Neuronal stem cell (in vitro differentiated cells): ENCODE measurements around the gene RHOXF1.
"Not testable (repeated sequence)": the region's sequence is repeated elsewhere in the genome, so short reads cannot be mapped to it uniquely, and the experiment has no call there.

Experiments used
- DNase-seq: peaks from one replicate; pipeline ENCODE4 v3.0.0-alpha.2; 2013; ENCODE audit warnings: low spot score
- H2AFZ ChIP-seq: one replicate; pipeline ENCODE4 v1.6.1; 2013; ENCODE audit warnings: mild to moderate bottlenecking, low read length, inconsistent platforms
- H2AK5ac ChIP-seq: 2 replicates; pipeline ENCODE4 v1.6.1; 2013; ENCODE audit warnings: low read depth, mild to moderate bottlenecking, inconsistent platforms, low read length, moderate library complexity, mixed read lengths
- H2BK120ac ChIP-seq: 2 replicates; pipeline ENCODE4 v1.6.1; 2013; ENCODE audit warnings: low read depth, mild to moderate bottlenecking, inconsistent platforms, low read length, moderate library complexity, mixed read lengths
- H2BK12ac ChIP-seq: one replicate; pipeline ENCODE4 v1.6.1; 2013; ENCODE audit warnings: low read length, inconsistent platforms
- H2BK15ac ChIP-seq: 2 replicates; pipeline ENCODE4 v1.6.1; 2013; ENCODE audit warnings: mild to moderate bottlenecking, low read length, inconsistent platforms, mixed read lengths
- H2BK5ac ChIP-seq: one replicate; pipeline ENCODE4 v1.6.1; 2013; ENCODE audit warnings: inconsistent platforms, mild to moderate bottlenecking, low read length, moderate library complexity
- H3K14ac ChIP-seq: one replicate; pipeline ENCODE4 v1.6.1; 2013; ENCODE audit warnings: low read length, inconsistent platforms
- H3K18ac ChIP-seq: 2 replicates; pipeline ENCODE4 v1.6.1; 2013; ENCODE audit warnings: low read length, inconsistent platforms
- H3K23ac ChIP-seq: 2 replicates; pipeline ENCODE4 v1.6.1; 2013; ENCODE audit warnings: low read depth, mild to moderate bottlenecking, mixed read lengths, low read length, inconsistent platforms; ENCODE audit not compliant: poor library complexity
- H3K27ac ChIP-seq: replicated peaks from 3 replicates; pipeline ENCODE4 v1.5.1; 2013; ENCODE audit warnings: low read length, inconsistent platforms
- H3K27me3 ChIP-seq, 3 experiments: 2 replicates each; pipeline ENCODE4 v1.6.1; 2013; ENCODE audit warnings: low read length in 3 of 3, mild to moderate bottlenecking in 2 of 3, inconsistent platforms in 1 of 3, low read depth in 1 of 3, mixed read lengths in 1 of 3, moderate library complexity in 1 of 3; ENCODE audit not compliant: control insufficient read depth in 3 of 3, insufficient read depth in 3 of 3
- H3K36me3 ChIP-seq, 2 donors: replicated peaks in 1 of 2; 2 replicates each; pipeline ENCODE4 v1.6.1; 2013; ENCODE audit warnings: low read length in 2 of 2; ENCODE audit not compliant: control insufficient read depth in 2 of 2, insufficient read depth in 2 of 2
- H3K4ac ChIP-seq: 2 replicates; pipeline ENCODE4 v1.6.1; 2013; ENCODE audit warnings: inconsistent platforms, mild to moderate bottlenecking, low read length, moderate library complexity
- H3K4me1 ChIP-seq, 2 donors: 1 replicate in 1 of 2; 2 replicates in 1 of 2; pipeline ENCODE4 v1.6.1; 2013; ENCODE audit warnings: low read length in 2 of 2, low read depth in 1 of 2; ENCODE audit not compliant: control insufficient read depth in 2 of 2, insufficient read depth in 1 of 2
- H3K4me2 ChIP-seq: one replicate; pipeline ENCODE4 v1.6.1; 2013; ENCODE audit warnings: mild to moderate bottlenecking, low read length, inconsistent platforms; ENCODE audit not compliant: insufficient read depth, poor library complexity, severe bottlenecking
- H3K4me3 ChIP-seq, 2 donors: 2 replicates each; pipeline ENCODE4 v1.5.1; 2013; ENCODE audit warnings: low read length in 2 of 2, mild to moderate bottlenecking in 2 of 2, inconsistent platforms in 1 of 2, moderate library complexity in 1 of 2
- H3K79me1 ChIP-seq: one replicate; pipeline ENCODE4 v1.6.1; 2013; ENCODE audit warnings: low read depth, mild to moderate bottlenecking, inconsistent platforms, low read length, moderate library complexity
- H3K9ac ChIP-seq: one replicate; pipeline ENCODE4 v1.6.1; 2013; ENCODE audit warnings: mild to moderate bottlenecking, low read depth, low read length, inconsistent platforms; ENCODE audit not compliant: poor library complexity
- H3K9me3 ChIP-seq, 2 donors: replicated peaks in 1 of 2; 2 replicates each; pipeline versions ENCODE3 to v1.6.1; 2013; ENCODE audit warnings: low read length in 2 of 2, mild to moderate bottlenecking in 2 of 2, inconsistent platforms in 1 of 2, low read depth in 1 of 2, mixed read lengths in 1 of 2, moderate library complexity in 1 of 2; ENCODE audit not compliant: control insufficient read depth in 2 of 2, insufficient read depth in 1 of 2
- H4K8ac ChIP-seq: one replicate; pipeline ENCODE4 v1.6.1; 2013; ENCODE audit warnings: low read depth, mild to moderate bottlenecking, inconsistent platforms, low read length, moderate library complexity
- H4K91ac ChIP-seq: one replicate; pipeline ENCODE4 v1.6.1; 2013; ENCODE audit warnings: low read length, low read depth, mild to moderate bottlenecking, inconsistent platforms; ENCODE audit not compliant: poor library complexity
- WGBS, 2 donors: extraction: QIAGEN DNeasy Blood & Tissue Kit; methylation state at CpG; one replicate each; pipeline ENCODE4 v1.1.7; 2013; ENCODE audit warnings: missing lambda C conversion rate in 2 of 2, mixed read lengths in 1 of 2; ENCODE audit not compliant: insufficient read length in 2 of 2, insufficient replicate concordance in 1 of 2; ENCODE audit errors: extremely low coverage in 2 of 2; 5-methylcytosine and 5-hydroxymethylcytosine counted together

Gene RHOXF1

DNA sequence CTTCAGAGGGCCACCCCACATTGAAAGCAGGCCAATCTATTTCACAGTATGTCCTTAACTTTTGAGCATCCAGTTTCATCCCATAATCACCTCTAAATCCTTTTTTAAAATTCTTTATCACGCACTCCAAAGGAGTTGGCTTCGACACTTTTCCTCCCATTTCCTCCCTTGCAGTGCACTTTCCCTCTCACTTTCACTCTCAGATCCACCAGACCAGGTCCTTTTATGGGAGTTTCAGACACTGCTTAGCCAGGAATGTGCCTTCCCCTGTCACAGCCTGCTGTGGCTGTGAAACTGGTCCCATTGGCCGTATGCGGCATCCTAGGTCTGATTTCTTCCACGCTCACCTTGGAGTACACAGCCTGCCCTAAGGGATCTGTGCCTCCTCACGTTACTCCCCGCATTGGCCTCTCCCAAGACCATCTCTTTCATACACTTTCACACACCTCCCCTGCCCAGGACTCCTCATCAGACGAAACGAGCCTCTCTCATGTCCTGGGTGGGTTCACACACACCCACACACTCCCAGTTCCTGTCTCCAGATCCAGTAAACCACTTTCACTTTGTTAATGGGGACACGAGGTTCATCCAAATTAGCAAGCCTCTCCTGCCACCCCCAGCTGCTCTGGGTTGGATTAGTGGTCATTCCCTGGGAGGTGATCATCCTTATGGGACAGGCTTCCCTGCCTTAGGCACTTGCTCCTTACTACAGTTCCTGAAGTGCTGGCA, 28.3 kb downstream of the RHOXF1 start:
- Histone ChIP-seq H2BK12ac (no peak overlapping the region), H3K14ac (no peak overlapping the region), H3K4me1 (no peaks in the 10 kb centered on the region), H3K79me1 (no peaks in the 10 kb centered on the region), H3K9me3 (no peaks in the 10 kb centered on the region), H2AK5ac (no peak overlapping the region), H2BK120ac (no peak overlapping the region), H3K18ac (no peak overlapping the region), H3K4me3 (no peak overlapping the region), H3K4ac (no peak overlapping the region), H3K4me2 (no peak overlapping the region), H3K36me3 (no peaks in the 10 kb centered on the region), H2BK15ac (no peak overlapping the region), H4K91ac (no peak overlapping the region), H3K23ac (no peak overlapping the region), H4K8ac (no peak overlapping the region), H3K9ac (no peak overlapping the region), H3K27ac (no peak overlapping the region), H2AFZ (no peak overlapping the region), H3K27me3 (no peaks in the 10 kb centered on the region), H2BK5ac (no peak overlapping the region)
- no CpG with 5 or more reads among the region's 10 CpGs for WGBS, 2 donors
- no peak for DNase-seq

- not testable (repeated sequence) for H3K4ac ChIP-seq, H3K9me3 ChIP-seq, H2BK120ac ChIP-seq, H3K79me1 ChIP-seq, H3K36me3 ChIP-seq, H2AK5ac ChIP-seq, H3K18ac ChIP-seq, H2BK5ac ChIP-seq, H2BK12ac ChIP-seq, H3K4me2 ChIP-seq, H3K27me3 ChIP-seq, H4K91ac ChIP-seq, H3K23ac ChIP-seq, H4K8ac ChIP-seq, H3K4me1 ChIP-seq, H3K9ac ChIP-seq, DNase-seq, H2BK15ac ChIP-seq, H2AFZ ChIP-seq, H3K4me3 ChIP-seq, H3K27ac ChIP-seq, H3K14ac ChIP-seq
- WGBS, 2 donors, result no CpG with 5 or more reads among the region's 12 CpGs
Observed at GRCh38 chrX:120085553-120086185, 30.0 kb downstream of the RHOXF1 start.

GRCh38 chrX:120077590-120077989, 38.1 kb downstream of the RHOXF1 start, which contains the start of gene RHOXF2B:
Gene RHOXF2B, minus strand, starts transcription at chrX:120077690. Its CDS starts 138 bp downstream, at chrX:120077552.
- not testable (repeated sequence) for H3K4ac ChIP-seq

GRCh38 chrX:120066169-120066568, 49.5 kb downstream of the RHOXF1 start:
- not testable (repeated sequence) for H2BK12ac ChIP-seq, H2BK120ac ChIP-seq, H3K14ac ChIP-seq, H3K4me1 ChIP-seq, H4K91ac ChIP-seq, H3K27me3 ChIP-seq, H3K18ac ChIP-seq, H2BK5ac ChIP-seq, H3K4me3 ChIP-seq, H3K36me3 ChIP-seq, H4K8ac ChIP-seq, H3K4ac ChIP-seq, H2BK15ac ChIP-seq, H2AFZ ChIP-seq, H3K4me2 ChIP-seq, DNase-seq, H3K9me3 ChIP-seq, H2AK5ac ChIP-seq, H3K9ac ChIP-seq, H3K23ac ChIP-seq, H3K79me1 ChIP-seq, H3K27ac ChIP-seq
- no CpG with 5 or more reads among the region's 1 CpG for WGBS, 2 donors

More at GRCh38 chrX:120077590-120077989, 38.1 kb downstream of the RHOXF1 start, which contains the start of gene RHOXF2B:
- H2AK5ac ChIP-seq, H2BK5ac ChIP-seq, H3K4me3 ChIP-seq, H3K18ac ChIP-seq, H4K91ac ChIP-seq, H3K9ac ChIP-seq, H3K27ac ChIP-seq, H3K14ac ChIP-seq, H2BK120ac ChIP-seq, H2BK12ac ChIP-seq, H3K9me3 ChIP-seq, H4K8ac ChIP-seq, H2BK15ac ChIP-seq, H3K4me2 ChIP-seq, DNase-seq, H3K79me1 ChIP-seq, H3K23ac ChIP-seq, H3K4me1 ChIP-seq, H3K36me3 ChIP-seq, H3K27me3 ChIP-seq, H2AFZ ChIP-seq: not testable (repeated sequence)
- WGBS, 2 donors, result no CpG with 5 or more reads among the region's 15 CpGs
